Measurements from ENCODE around the gene CELF4.

CELF4 gene

DNA sequence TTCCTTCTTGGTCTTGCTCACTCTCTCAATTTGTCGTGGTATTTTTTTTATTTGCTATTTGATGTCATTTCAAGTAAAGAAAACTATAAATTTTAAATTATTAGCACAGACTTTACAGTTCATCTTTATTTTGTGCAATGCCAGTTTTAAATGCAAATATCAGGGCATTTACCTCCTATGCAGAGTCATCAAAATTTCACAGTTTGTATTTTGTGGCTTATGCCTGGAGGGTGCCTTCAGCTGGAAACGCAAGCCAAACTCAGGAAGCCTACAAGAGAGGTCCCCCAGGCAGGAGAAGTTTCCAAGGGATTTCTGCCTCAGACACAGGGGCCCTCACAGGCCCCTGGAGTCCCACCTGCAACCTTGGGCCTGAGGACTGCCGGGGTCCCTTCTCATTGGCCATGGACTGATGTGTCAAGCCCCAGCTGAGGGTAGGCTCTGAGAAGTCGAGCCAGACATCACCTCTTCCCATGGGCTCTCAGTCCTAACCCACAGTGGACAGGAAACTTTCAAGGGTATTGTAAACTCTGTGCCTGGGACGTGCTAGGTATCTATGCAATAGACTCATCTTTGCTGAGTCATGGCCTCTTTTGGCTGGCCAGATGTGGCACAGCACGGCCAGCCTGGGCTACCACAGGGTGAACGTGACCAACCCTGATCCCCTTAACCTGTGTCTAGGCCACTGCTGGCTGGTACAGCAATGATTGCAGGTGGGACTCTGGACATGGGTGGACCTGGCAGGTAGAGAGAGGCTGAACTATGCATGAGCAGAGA, 236.5 kb downstream of the CELF4 start:
- TF ChIP-seq, protein P1, sequence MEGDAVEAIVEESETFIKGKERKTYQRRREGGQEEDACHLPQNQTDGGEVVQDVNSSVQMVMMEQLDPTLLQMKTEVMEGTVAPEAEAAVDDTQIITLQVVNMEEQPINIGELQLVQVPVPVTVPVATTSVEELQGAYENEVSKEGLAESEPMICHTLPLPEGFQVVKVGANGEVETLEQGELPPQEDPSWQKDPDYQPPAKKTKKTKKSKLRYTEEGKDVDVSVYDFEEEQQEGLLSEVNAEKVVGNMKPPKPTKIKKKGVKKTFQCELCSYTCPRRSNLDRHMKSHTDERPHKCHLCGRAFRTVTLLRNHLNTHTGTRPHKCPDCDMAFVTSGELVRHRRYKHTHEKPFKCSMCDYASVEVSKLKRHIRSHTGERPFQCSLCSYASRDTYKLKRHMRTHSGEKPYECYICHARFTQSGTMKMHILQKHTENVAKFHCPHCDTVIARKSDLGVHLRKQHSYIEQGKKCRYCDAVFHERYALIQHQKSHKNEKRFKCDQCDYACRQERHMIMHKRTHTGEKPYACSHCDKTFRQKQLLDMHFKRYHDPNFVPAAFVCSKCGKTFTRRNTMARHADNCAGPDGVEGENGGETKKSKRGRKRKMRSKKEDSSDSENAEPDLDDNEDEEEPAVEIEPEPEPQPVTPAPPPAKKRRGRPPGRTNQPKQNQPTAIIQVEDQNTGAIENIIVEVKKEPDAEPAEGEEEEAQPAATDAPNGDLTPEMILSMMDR (IDR thresholded peaks at IDR 0.05; ENCODE audit: low read depth, low read length, poor library complexity, severe bottlenecking) = no peak
- TF ChIP-seq EZH2phosphoT487 (IDR thresholded peaks at IDR 0.05; ENCODE audit: borderline replicate concordance, low read length) = no peak
- no peaks in the 10 kb centered on the region for H3K9me3 ChIP-seq (ENCODE audit: control insufficient read depth, insufficient read depth, low read length)

DNA sequence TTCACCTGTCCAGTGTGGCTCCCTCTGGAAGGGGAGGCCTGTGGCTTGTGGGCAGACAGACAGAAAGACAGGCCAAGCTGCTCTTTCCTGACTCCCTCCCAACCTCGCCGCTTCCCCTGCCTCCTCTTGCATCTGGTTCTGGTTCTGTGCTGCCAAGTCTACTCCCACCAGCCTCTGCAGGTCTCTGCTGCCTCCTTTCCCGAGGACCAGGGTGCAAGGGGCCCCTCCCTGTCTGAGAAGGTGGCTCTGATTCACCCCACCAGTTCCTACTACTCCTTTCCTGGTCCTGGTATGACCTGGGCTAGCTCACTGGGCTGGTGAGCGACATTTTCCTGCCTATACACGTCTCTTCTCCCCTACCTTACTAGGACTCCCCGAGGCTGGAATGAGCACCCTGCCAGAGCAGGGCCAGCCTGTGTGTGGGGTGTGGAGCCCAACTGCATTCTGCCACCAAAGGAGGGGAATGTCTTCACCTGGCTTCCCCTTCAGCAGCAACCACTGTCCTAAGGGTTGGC, 238.5 kb downstream of the CELF4 start:
- no peaks in the 10 kb centered on the region for H3F3A ChIP-seq (ENCODE audit: control insufficient read depth, insufficient read depth)
- TF ChIP-seq EZH2phosphoT487 (IDR thresholded peaks at IDR 0.05; ENCODE audit: borderline replicate concordance, low read length) = no peak
- TF ChIP-seq, protein P1 (IDR thresholded peaks at IDR 0.05; ENCODE audit: low read depth, low read length, poor library complexity, severe bottlenecking) = no peak
- H3K27me3 ChIP-seq (ENCODE audit: control insufficient read depth, low read length) = no peaks in the 10 kb centered on the region
- no peaks in the 10 kb centered on the region for H4K20me1 ChIP-seq (ENCODE audit: control insufficient read depth, insufficient read depth, low read depth, low read length)
- no peak overlapping the region for H3K4me3 ChIP-seq (ENCODE audit: low read length)
- no peaks in the 10 kb centered on the region for H3K36me3 ChIP-seq (ENCODE audit: control insufficient read depth, low read length)
- H3K27ac ChIP-seq (ENCODE audit: low read depth, low read length) = no peak overlapping the region
- H3K9me3 ChIP-seq (ENCODE audit: control insufficient read depth, insufficient read depth, low read length) = no peaks in the 10 kb centered on the region
- no peaks in the 10 kb centered on the region for H3K4me1 ChIP-seq (ENCODE audit: control insufficient read depth, low read length)
- H3K4me2 ChIP-seq (ENCODE audit: low read length) = no peak overlapping the region
- H3K9me2 ChIP-seq (replicated peaks; ENCODE audit: control insufficient read depth, low read length) = no peaks in the 10 kb centered on the region
- H3K79me2 ChIP-seq (ENCODE audit: control insufficient read depth, low read length) = no peaks in the 10 kb centered on the region

More for the DNA sequence above, 236.5 kb downstream of the CELF4 start:
- no peak overlapping the region for H3K4me3 ChIP-seq (ENCODE audit: low read length)
- H3K4me1 ChIP-seq (ENCODE audit: control insufficient read depth, low read length) = no peaks in the 10 kb centered on the region
- H3K36me3 ChIP-seq (ENCODE audit: control insufficient read depth, low read length) = no peaks in the 10 kb centered on the region
- no peak overlapping the region for H3K4me2 ChIP-seq (ENCODE audit: low read length)
- H3K9me2 ChIP-seq (replicated peaks; ENCODE audit: control insufficient read depth, low read length) = no peaks in the 10 kb centered on the region
- H3F3A ChIP-seq (ENCODE audit: control insufficient read depth, insufficient read depth) = no peaks in the 10 kb centered on the region
- H4K20me1 ChIP-seq (ENCODE audit: control insufficient read depth, insufficient read depth, low read depth, low read length) = no peaks in the 10 kb centered on the region
- no peak overlapping the region for H3K27ac ChIP-seq (ENCODE audit: low read depth, low read length)
- H3K27me3 ChIP-seq (ENCODE audit: control insufficient read depth, low read length) = no peaks in the 10 kb centered on the region
- H3K79me2 ChIP-seq (ENCODE audit: control insufficient read depth, low read length) = no peaks in the 10 kb centered on the region

DNA sequence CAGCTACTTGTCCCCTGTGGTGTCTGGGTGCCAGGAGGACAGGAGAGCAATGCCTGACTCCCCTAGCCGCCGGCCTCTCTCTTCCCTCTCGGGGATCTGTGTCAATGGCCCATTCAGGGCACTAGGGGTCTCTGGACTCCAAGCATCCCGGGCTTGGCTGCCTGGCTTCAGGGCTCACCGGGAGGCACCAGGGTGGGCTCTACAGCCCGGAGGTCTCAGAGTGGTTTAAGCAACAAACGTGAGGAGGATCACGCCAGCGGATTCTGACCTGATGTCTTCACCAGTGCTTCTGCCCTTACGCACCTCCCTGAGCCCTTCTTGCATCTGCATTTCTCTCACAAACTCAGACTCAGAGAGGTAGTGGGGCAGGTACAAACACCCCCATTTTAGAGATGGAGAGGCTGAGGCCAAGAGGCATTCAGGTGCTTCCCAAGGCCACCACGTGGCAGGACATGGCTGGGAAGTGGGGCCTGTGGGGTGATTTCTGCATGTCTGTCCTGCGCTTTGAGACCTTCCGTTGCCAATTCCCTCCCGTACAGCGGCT, 243.0 kb downstream of the CELF4 start:
- Histone ChIP-seq H3F3A (ENCODE audit: control insufficient read depth, insufficient read depth) (no peaks in the 10 kb centered on the region), H4K20me1 (ENCODE audit: control insufficient read depth, insufficient read depth, low read depth, low read length) (no peaks in the 10 kb centered on the region), H3K9me3 (ENCODE audit: control insufficient read depth, insufficient read depth, low read length) (no peaks in the 10 kb centered on the region), H3K4me1 (ENCODE audit: control insufficient read depth, low read length) (no peaks in the 10 kb centered on the region), H3K79me2 (ENCODE audit: control insufficient read depth, low read length) (no peaks in the 10 kb centered on the region), H3K4me3 (ENCODE audit: low read length) (no peak overlapping the region), H3K27ac (ENCODE audit: low read depth, low read length) (no peak overlapping the region), H3K36me3 (ENCODE audit: control insufficient read depth, low read length) (no peaks in the 10 kb centered on the region), H3K27me3 (ENCODE audit: control insufficient read depth, low read length) (no peaks in the 10 kb centered on the region), H3K9me2 (replicated peaks; ENCODE audit: control insufficient read depth, low read length) (no peaks in the 10 kb centered on the region), H3K4me2 (ENCODE audit: low read length) (no peak overlapping the region)
- TF ChIP-seq EZH2phosphoT487 (IDR thresholded peaks at IDR 0.05; ENCODE audit: borderline replicate concordance, low read length) = no peak
- TF ChIP-seq, protein P1 (IDR thresholded peaks at IDR 0.05; ENCODE audit: low read depth, low read length, poor library complexity, severe bottlenecking) = peak; percentile 82
